ENCODE data around the gene SAMHD1.

The SAMHD1 gene

DNA sequence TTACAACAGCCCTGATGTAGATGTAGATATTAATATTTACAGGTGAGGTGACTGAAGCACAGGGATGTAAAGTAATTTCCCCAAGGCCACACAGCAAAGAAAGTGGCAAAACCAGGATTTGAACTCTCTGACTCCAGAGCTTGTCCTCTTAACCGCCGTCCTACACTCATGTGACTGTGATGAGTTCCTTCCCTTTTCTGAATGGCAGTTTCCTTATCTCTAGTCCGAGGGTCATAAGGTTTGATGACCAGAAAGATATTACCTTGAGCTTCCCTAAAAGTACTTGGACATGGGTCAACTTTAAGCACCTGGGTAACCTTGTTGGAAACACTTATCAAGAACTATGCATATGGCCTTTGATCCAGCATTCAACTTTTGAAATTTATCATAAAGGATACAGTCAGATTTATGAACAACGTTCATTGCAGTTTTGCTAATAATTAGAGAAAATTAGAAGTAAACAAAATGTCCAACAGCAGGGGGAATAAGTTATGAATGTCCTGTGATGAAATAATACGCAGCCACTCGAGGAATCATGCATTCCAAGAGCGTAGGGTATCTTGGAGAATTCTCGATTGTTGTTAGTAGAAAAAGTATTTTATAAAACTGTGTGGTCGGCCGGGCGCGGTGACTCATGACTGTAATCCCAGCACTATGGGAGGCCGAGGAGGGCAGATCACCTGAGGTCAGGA lies 77.9 kb downstream of the SAMHD1 start:
- no peak for DNase-seq (ENCODE audit: low read depth in 2 of 2)

DNA sequence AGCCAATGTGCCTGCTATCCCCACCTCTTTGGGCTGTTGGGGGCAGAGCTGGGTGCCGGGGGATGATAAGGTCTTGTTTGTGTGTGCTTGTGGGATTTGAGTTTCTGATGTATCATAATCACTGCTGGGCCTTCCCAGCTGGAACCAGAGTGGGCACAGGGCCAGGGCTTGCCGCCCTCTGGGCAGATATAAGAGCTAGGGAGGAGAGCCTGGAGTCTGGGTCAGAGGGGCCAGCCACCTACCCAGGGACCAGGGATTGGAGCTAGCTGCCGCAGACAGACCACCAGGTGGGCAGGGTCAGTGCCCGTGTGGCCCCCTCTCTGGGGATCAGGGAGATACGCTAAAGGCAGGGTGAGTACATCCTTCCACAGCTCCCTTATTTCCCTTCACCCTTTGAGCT lies 78.7 kb downstream of the SAMHD1 start:
- DNase-seq (ENCODE audit: low read depth in 2 of 2): no peak

DNA sequence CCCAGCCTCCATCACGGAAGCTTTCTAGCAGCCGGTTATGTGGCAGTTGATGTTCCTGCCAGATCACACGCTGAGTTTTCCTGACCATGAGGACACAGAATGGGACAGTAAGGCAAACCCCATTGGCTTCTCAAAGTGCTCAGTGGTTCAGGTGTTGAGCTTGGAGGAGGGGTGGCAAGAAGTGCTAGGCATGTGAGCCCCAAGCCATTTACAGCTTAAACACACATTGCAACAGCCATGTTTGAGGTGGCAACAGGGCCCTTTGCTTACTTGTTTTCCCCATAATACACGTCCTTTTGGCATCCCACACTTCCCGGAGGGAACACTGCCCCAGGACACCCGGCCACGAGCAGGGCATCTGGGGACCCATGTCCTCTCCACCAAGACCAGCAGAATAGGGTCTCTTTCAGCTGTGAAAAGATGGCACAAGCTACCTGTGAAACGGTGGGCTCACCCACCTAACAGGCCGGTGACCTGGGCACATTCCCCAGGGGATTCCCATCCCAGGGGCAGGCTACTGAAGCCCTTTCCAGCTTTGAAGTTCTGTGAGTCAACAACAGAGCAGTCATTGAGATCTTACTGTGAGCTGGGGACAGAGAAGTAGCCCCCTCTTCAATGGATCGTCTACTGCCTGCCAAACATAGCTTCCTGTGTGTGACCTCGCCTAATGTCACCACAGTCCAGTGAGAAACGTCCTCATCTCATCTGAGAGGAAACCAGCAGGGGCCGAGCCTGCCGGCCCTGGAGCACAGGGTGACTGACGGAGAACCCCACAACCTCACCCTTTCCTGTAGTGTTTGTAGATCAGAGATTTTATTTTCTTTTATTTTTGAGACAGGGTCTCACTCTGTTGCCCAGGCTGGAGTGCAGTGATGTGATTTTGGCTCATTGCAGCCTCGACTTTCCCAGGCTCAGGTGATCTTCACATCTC lies 79.6 kb downstream of the SAMHD1 start:
- DNase-seq (ENCODE audit: low read depth in 2 of 2): no peak

DNA sequence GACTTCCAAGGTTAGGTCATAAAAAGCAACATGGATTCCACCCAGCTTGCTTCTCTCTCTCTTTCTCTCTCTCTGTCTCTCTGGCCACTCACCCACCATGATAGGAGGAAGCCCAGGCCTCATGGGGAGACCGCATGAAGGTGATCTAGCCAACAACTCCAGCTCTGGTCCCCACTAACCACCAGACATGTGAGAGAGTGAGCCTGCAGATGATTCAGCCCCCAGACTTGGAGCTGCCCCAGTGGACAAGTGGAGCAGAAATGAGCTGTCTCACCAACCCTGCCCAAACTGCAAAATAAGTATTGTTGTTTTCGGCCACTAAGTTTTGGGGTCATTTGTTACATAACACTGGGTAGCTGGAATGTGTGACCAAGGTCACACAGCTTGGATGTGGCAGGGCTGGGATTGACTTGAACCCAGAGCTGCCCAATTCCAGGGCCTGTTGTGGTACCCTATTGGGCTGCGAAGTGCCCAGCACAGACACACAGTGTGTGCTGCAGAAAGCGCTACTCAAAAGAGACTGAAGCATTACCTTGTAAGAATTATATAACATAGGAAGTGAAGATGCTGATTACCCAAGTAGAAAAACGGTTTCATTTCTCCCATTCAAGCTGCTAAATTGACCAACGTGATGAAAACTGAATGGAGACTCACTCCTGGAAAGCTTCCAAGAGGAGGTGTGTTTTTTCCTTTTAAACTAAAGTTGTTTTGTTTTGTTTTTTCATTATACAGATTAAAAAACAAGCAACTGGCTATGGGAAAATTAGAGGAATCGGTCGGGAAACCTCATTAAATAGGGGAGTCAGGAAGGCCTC lies 84.6 kb downstream of the SAMHD1 start:
- no peak for DNase-seq (ENCODE audit: low read depth in 2 of 2)

- no peak for DNase-seq (ENCODE audit: low read depth in 2 of 2)
Measured at GRCh38 chr20:36866164-36866563, 85.3 kb downstream of the SAMHD1 start.

- no peak for DNase-seq (ENCODE audit: low read depth in 2 of 2)
Measured at GRCh38 chr20:36865861-36866149, 85.7 kb downstream of the SAMHD1 start.

DNA sequence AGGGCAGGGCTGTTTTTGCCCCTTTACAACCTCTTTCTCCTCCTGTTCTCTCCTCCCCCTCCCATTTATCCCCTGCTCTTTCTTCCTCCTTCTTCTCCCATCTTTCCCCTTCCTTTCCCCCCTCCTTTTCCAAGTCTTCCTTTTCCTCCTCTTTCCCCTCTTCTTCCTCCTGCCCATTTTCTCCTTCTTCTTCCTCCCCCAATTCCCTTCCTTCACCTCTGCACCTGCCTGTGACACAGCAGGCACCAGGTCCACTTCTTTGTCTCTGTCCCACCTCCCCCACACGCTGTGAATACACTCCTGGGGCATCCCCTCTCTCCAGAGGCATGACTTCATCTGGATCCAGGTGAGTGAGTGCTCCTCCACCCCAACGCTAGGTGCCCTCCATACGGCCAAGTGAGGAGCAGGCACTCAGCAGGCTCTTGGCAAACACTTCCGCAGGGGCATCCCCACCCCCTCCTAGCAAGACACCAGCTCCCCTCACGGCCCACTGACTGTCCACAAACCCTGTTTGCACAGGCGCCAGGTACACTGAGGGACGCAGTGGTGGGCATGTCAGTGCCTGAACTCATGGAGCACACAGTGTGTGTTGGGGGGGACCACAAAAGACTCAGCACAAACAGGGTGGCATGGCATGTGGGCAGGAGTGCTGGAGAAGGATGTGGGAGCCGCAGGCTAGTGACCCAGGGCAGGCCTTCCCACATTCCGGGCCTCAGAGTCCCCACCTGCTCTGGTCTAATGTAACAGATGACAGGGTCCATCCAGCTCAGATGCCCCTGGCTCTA lies 86.2 kb downstream of the SAMHD1 start:
- no peak for DNase-seq (ENCODE audit: low read depth in 2 of 2)

DNA sequence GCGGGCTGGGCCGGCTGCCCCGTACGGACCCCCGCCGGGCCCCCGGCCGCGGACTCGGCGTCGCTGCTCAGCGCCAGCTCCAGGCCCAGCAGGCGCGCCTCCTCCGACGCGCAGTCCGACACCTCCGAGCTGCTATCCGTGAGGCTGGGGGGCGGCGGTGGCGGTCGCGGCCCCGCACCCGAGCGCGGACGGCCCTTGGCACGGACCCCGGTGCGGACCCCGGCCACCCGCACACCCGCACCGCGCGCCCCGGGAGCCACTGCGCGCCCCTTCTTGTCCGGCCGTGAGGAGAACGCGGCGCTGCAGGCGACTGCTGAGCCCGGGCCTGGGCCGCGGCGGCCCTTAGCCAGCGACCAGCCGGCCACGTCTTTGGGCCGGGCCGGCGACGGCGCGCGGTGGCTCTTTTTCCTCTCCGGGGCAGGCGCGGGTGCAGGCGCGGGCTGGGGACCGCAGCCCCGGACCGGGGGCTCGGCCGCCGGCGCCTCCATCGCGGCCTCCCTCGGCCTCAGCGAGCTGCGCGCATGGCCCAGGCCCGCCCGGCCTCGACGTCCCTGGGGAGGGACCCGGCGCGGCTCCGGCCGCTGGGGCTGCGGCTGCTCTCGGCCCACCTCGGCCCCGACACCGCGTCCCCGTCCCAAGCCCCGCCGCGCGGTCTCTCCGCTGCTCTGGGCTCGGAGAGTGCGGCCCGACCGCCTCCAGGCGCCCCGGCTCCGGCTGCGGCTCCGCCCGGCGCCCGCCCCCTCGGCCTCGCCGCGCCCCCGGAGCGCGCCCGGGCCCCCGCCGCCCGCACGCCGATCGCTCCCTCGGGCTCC lies 88.4 kb downstream of the SAMHD1 start:
- no peak for DNase-seq (ENCODE audit: low read depth in 2 of 2)

- no peak for DNase-seq (ENCODE audit: low read depth in 2 of 2)
Measured at GRCh38 chr20:36861875-36862801, 89.4 kb downstream of the SAMHD1 start.

DNA sequence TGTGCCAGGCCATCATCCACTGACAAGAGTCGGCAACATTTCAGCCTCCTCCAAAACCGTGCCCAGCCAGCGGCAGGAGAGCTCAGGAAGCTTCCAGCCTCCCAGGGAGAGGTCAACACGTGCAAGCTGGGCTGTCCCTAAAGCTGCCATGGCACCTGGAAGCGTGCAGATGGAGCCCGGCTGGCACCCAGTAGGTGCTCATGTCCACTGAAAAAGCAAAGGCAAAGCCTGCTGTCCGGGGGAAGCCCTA lies 90.0 kb downstream of the SAMHD1 start:
- no peak for DNase-seq (ENCODE audit: low read depth in 2 of 2)

GRCh38 chr20:36860811-36861624 lies 90.5 kb downstream of the SAMHD1 start:
- no peak for DNase-seq (ENCODE audit: low read depth in 2 of 2)

DNA sequence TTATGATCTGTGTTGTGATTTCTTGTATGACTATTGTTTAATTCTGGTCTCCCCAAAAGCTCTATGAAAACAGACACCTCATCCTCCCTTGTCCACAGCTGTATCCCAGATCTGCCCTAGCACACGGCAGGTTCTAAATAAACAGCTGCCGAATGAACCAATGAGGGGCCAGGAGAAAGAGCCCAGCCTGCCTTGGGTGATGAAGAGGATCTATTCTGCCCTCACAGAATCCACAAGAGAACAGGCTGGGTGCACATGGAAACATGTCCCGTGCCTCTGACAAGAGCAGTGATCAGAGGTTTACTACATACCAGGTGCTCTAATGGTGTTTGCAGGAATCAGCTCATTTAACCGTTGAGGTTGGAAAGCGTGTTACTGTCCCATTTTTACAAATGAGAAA lies 91.2 kb downstream of the SAMHD1 start:
- no peak for DNase-seq (ENCODE audit: low read depth in 2 of 2)

DNA sequence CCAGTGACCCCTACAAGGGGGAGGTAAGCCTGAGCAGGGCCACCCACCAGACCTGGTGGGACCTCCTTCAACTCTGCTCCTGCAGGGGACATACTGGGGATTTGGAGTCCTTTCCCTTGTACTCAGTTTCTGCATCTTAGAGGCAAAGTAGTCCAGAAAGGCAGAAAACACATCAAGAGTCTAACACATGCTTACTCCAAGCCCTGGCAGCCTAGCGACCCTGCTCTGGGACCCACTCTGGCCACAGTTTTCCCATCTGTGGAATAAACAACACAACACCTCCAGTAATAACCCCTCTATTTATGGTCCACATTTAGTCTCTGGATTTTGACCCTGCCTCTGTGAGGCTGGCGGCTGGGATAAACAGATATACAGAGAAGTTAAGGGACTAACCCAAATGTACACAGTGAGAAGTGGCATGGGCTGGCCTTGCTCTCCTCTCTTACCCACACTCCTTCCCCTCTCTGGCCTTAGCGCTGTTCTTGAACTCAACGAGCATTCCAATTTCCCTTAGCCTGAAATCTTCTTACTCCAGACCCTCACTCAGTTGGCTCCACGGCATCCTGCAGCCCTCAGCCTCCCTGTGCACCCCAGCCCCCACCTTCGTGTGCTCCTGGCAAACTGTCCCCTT lies 91.7 kb downstream of the SAMHD1 start:
- DNase-seq (ENCODE audit: low read depth in 2 of 2): no peak

- no peak for DNase-seq (ENCODE audit: low read depth in 2 of 2)
Measured at GRCh38 chr20:36859282-36859555, 92.3 kb downstream of the SAMHD1 start.

GRCh38 chr20:36856691-36857635 lies 94.5 kb downstream of the SAMHD1 start:
- no peak for DNase-seq (ENCODE audit: low read depth in 2 of 2)

GRCh38 chr20:36856195-36856594 lies 95.3 kb downstream of the SAMHD1 start:
- DNase-seq (ENCODE audit: low read depth in 2 of 2): no peak

GRCh38 chr20:36855241-36855657 lies 96.3 kb downstream of the SAMHD1 start:
- DNase-seq (ENCODE audit: low read depth in 2 of 2): no peak
